Breast epithelium (tissue), 4 donors: Measurements from ENCODE around the gene ZFPL1. TPM values are rescaled to one million over a fixed set of nuclear protein-coding genes. Genes with fewer than 3 reads are reported as not detected.
A peak's percentile ranks its signal among the peaks of the same experiment; 100 is the strongest.

Experiments used
- DNase-seq, 2 donors: peaks; one replicate each; pipeline ENCODE4 v3.0.0-alpha.2; 2019; ENCODE audit warnings: low spot score in 2 of 2
- H3K27ac ChIP-seq, 2 donors: fragments of 200-600 bp; sonication (generic) in 1 of 2; one replicate each; pipeline ENCODE4 v1.5.1; 2016 to 2019; ENCODE audit warnings: mild to moderate bottlenecking in 1 of 2
- H3K27me3 ChIP-seq, 2 donors: fragments of 200-600 bp; sonication (generic) in 1 of 2; one replicate each; pipeline versions ENCODE4 v1.5.1 to v1.6.0; 2017 to 2019; ENCODE audit warnings: control low read depth in 1 of 2, mild to moderate bottlenecking in 1 of 2
- H3K36me3 ChIP-seq: fragments of 200-600 bp; one replicate; pipeline ENCODE4 v1.5.1; 2019
- H3K4me1 ChIP-seq, 2 donors: fragments of 200-600 bp; sonication (generic); one replicate each; pipeline ENCODE4 v1.5.1; 2016 to 2019; ENCODE audit warnings: control low read depth in 1 of 2
- H3K4me3 ChIP-seq, 3 donors: fragments of 200-600 bp; sonication (generic); 1 replicate in 2 of 3; 2 replicates in 1 of 3; pipeline ENCODE4 v1.5.1; 2016 to 2019; ENCODE audit warnings: mild to moderate bottlenecking in 3 of 3, moderate library complexity in 2 of 3
- H3K9me3 ChIP-seq, 2 donors: fragments of 200-600 bp; sonication (generic) in 1 of 2; one replicate each; pipeline ENCODE4 v1.5.1; 2016 to 2019; ENCODE audit warnings: control low read depth in 1 of 2
- CTCF ChIP-seq, 3 donors: fragments of 450-650 bp; IDR thresholded peaks; one replicate each; pipeline ENCODE4 v1.5.1; 2016 to 2017; ENCODE audit warnings: antibody characterized with exemption in 3 of 3, mild to moderate bottlenecking in 3 of 3, moderate library complexity in 3 of 3
- POLR2A ChIP-seq: fragments of 450-650 bp; IDR thresholded peaks from one replicate; pipeline ENCODE4 v1.6.1; 2016; ENCODE audit warnings: antibody characterized with exemption, mild to moderate bottlenecking, moderate library complexity
- POLR2AphosphoS5 ChIP-seq, 3 donors: sonication (generic); formaldehyde crosslinking; IDR thresholded peaks; one replicate each; pipeline ENCODE4 v1.6.1; 2017; ENCODE audit warnings: antibody characterized with exemption in 3 of 3
- intact Hi-C: fragments of 100-400 bp; cut with DNase I; formaldehyde crosslinking; loops from one replicate; pipeline ENCODE4 v1.15.1; 2023; ENCODE audit warnings: low total_unique reads
- total RNA-seq, 3 donors: library from RNA; depleted of rRNA; stranded (reverse); fragments of >200 nt; gene quantifications; one replicate each; pipeline ENCODE4 v1.1.0, GENCODE V29; 2016

The ZFPL1 gene
- total RNA-seq, 3 donors from 2014 or later = 33.8 to 44.1 (median 44.0) TPM

- Histone ChIP-seq H3K27me3 (no peaks in the 10 kb centered on the region), H3K36me3 (peaks cover 38% of the 10 kb centered on the region), H3K9me3 (no peaks in the 10 kb centered on the region), H3K4me3 (no peak overlapping the region), H3K4me1 (peaks cover 6 to 25% of the 10 kb centered on the region in 2 donors), H3K27ac (no peak overlapping the region)
- TF ChIP-seq POLR2A (no peak), CTCF (IDR thresholded peaks at IDR 0.05) (no peak), POLR2AphosphoS5 (IDR thresholded peaks at IDR 0.05) (no peak)
- intact Hi-C loops = no loop called here
- peak in 1 of 2 donors; percentile 15 for DNase-seq
Observed at GRCh38 chr11:65131417-65131776, 47.4 kb downstream of the ZFPL1 start.

- no peak for TF ChIP-seq POLR2A
- no peak for TF ChIP-seq POLR2AphosphoS5 (IDR thresholded peaks at IDR 0.05)
- TF ChIP-seq CTCF (IDR thresholded peaks at IDR 0.05) = no peak
Observed at GRCh38 chr11:65131895-65132237, 47.8 kb downstream of the ZFPL1 start.

DNA sequence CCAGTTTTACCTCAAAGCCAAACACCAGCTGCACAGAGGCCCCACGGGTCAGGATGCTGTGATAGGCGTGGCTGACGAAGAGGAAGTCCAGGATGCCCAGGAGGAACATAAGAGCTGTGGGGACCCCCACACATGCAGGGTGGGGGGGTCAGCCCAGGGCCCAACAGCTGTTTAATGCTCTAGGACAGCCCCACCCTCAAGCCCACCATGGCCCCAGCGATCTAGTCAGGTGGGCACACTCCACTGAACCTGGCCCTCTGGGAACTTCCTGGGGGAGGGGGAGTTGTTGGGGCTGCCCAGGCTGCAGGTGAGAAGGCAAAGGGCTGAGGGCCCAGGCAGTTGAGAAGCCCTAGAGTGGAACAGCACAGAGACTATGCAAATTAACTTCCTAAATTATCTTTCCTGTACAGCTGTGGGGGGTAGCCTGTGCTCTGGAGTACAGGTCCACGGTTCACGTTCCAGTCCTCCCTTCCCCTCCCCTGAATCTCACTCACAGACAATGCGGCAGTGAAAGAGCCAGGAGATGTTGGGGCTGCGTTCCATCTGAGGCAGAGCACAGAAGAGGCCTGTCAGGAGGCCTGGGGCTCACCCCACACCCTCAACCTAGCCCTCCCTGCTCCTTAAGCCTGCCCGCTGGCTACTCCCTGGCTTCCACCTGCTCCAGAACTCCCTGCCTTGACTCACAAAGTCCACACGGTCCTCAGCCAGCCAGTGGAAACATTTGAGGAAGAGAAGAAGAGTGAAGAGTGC is 48.4 kb downstream of the ZFPL1 start:
- intact Hi-C loops = no loop called here
- no peak for DNase-seq
- H3K36me3 ChIP-seq = peaks cover 34% of the 10 kb centered on the region

More at GRCh38 chr11:65131895-65132237, 47.8 kb downstream of the ZFPL1 start:
- Histone ChIP-seq H3K9me3 (no peaks in the 10 kb centered on the region), H3K4me1 (peaks cover 6 to 26% of the 10 kb centered on the region in 2 donors), H3K27ac (peak overlapping the region; percentile 96 to 99), H3K27me3 (no peaks in the 10 kb centered on the region), H3K4me3 (no peak overlapping the region), H3K36me3 (peaks cover 34% of the 10 kb centered on the region)
- DNase-seq = no peak
- intact Hi-C loops = no loop called here

GRCh38 chr11:65132988-65133700 is 49.1 kb downstream of the ZFPL1 start:
- peak; percentile 63 to 67 for DNase-seq
- intact Hi-C loops = no loop called here

More for the DNA sequence above, 48.4 kb downstream of the ZFPL1 start:
- H3K4me1 ChIP-seq = peaks cover 6 to 26% of the 10 kb centered on the region in 2 donors
- no peaks in the 10 kb centered on the region for H3K9me3 ChIP-seq
- TF ChIP-seq POLR2A = no peak
- TF ChIP-seq POLR2AphosphoS5 (IDR thresholded peaks at IDR 0.05) = no peak
- TF ChIP-seq CTCF (IDR thresholded peaks at IDR 0.05) = no peak
- H3K27me3 ChIP-seq = no peaks in the 10 kb centered on the region
- H3K27ac ChIP-seq = peak overlapping the region; percentile 96 to 99
- peak overlapping the region in 2 of 3 donors; percentile 88 to 93 for H3K4me3 ChIP-seq

More at GRCh38 chr11:65132988-65133700, 49.1 kb downstream of the ZFPL1 start:
- H3K4me3 ChIP-seq = peak overlapping the region; percentile 88 to 93 (median 92)
- TF ChIP-seq CTCF (IDR thresholded peaks at IDR 0.05) (no peak), POLR2A (no peak), POLR2AphosphoS5 (IDR thresholded peaks at IDR 0.05) (no peak)
- H3K27me3 ChIP-seq = no peaks in the 10 kb centered on the region
- no peaks in the 10 kb centered on the region for H3K9me3 ChIP-seq
- H3K36me3 ChIP-seq = peaks cover 29% of the 10 kb centered on the region
- peaks cover 6 to 26% of the 10 kb centered on the region in 2 donors for H3K4me1 ChIP-seq
- H3K27ac ChIP-seq = peak overlapping the region; percentile 96 to 99
